HCT116 (cell line): ENCODE measurements around the gene SPACA9.

Experiments used
- CEBPB ChIP-seq: IDR thresholded peaks from 2 replicates; pipeline ENCODE4 v1.6.1; 2012; ENCODE audit warnings: low read depth
- CTCF ChIP-seq, 3 experiments: fragments of 200-600 bp in 1 of 3; sonication (generic) in 1 of 3; IDR thresholded peaks in 2 of 3; conservative IDR thresholded peaks in 1 of 3; 2 replicates each; pipeline ENCODE4 v1.5.1; 2012 to 2017; ENCODE audit warnings: low read depth in 2 of 3, low read length in 2 of 3, antibody characterized with exemption in 1 of 3, borderline replicate concordance in 1 of 3, control low read depth in 1 of 3, mild to moderate bottlenecking in 1 of 3, mixed read lengths in 1 of 3, mixed run types in 1 of 3, moderate library complexity in 1 of 3; ENCODE audit not compliant: insufficient read depth in 1 of 3
- EGR1 ChIP-seq: IDR thresholded peaks from 2 replicates; pipeline ENCODE4 v1.6.1; 2012; ENCODE audit warnings: low read depth
- EZH2 ChIP-seq: fragments of 200-600 bp; sonication (generic); IDR thresholded peaks from 2 replicates; pipeline ENCODE4 v1.6.1; 2017; ENCODE audit warnings: antibody characterized with exemption, mixed run types
- EZH2phosphoT487 ChIP-seq: fragments of 200-600 bp; IDR thresholded peaks from 2 replicates; pipeline ENCODE4 v1.6.1; 2018; ENCODE audit warnings: antibody characterized with exemption, borderline replicate concordance
- MAX ChIP-seq: IDR thresholded peaks from 2 replicates; pipeline ENCODE4 v1.6.1; 2012
- POLR2A ChIP-seq: IDR thresholded peaks from 2 replicates; pipeline ENCODE4 v1.7.0; 2011; ENCODE audit warnings: borderline replicate concordance; ENCODE audit not compliant: insufficient read depth, insufficient read length; ENCODE audit errors: extremely low read depth
- POLR2AphosphoS5 ChIP-seq: IDR thresholded peaks from 2 replicates; pipeline ENCODE4 v1.6.1; 2011; ENCODE audit warnings: mild to moderate bottlenecking, low read depth, low read length, moderate library complexity
- RAD21 ChIP-seq: IDR thresholded peaks from 2 replicates; pipeline ENCODE4 v1.6.1; 2012; ENCODE audit warnings: low read depth, mild to moderate bottlenecking
- SIN3A ChIP-seq: IDR thresholded peaks from 2 replicates; pipeline ENCODE4 v1.6.1; 2012; ENCODE audit warnings: low read depth
- SP1 ChIP-seq: IDR thresholded peaks from 2 replicates; pipeline ENCODE4 v1.6.1; 2012; ENCODE audit warnings: low read depth
- SRF ChIP-seq: IDR thresholded peaks from 2 replicates; pipeline ENCODE4 v1.6.1; 2012; ENCODE audit warnings: low read depth
- ZBTB33 ChIP-seq: IDR thresholded peaks from 2 replicates; pipeline ENCODE4 v1.6.1; 2011; ENCODE audit warnings: mild to moderate bottlenecking, low read length, moderate library complexity; ENCODE audit not compliant: insufficient replicate concordance; ENCODE audit errors: extremely low read depth

GRCh38 chr9:132857031-132857430 lies 21.7 kb upstream of the SPACA9 start:
- no peak for TF ChIP-seq CTCF (IDR thresholded peaks at IDR 0.05 in 2 of 3, conservative IDR thresholded peaks at IDR 0.05 in 1 of 3; ENCODE audit: borderline replicate concordance in 1 of 3, insufficient read depth in 1 of 3, low read depth in 2 of 3, low read length in 2 of 3)
- no peak for TF ChIP-seq EZH2phosphoT487
- no peak for TF ChIP-seq POLR2A
- TF ChIP-seq SRF, result no peak
- TF ChIP-seq ZBTB33, result no peak
- TF ChIP-seq SIN3A, result no peak
- no peak for TF ChIP-seq RAD21
- no peak for TF ChIP-seq EZH2
- no peak for TF ChIP-seq MAX
- no peak for TF ChIP-seq CEBPB
- no peak for TF ChIP-seq POLR2AphosphoS5
- TF ChIP-seq EGR1, result no peak
- no peak for TF ChIP-seq SP1
